ENCODE data around the gene ALG14. TPM values are rescaled to one million over a fixed set of nuclear protein-coding genes. Genes with fewer than 3 reads are reported as not detected.

ALG14 gene
- total RNA-seq, 1 donor from 2014 or later, result 2.6 TPM

- intact Hi-C loops (cut with micrococcal nuclease), result no loop called here
- no peaks in the 10 kb centered on the region for H3K4me1 ChIP-seq
- H3K36me3 ChIP-seq, result no peaks in the 10 kb centered on the region
- DNase-seq, result no peak
- H3K4me3 ChIP-seq, result no peak overlapping the region
- H3K27me3 ChIP-seq (ENCODE audit: low read depth), result no peaks in the 10 kb centered on the region
- no peak for TF ChIP-seq CTCF (IDR thresholded peaks at IDR 0.05; ENCODE audit: borderline replicate concordance)
- no peak overlapping the region for H3K27ac ChIP-seq (replicated peaks)
- no peaks in the 10 kb centered on the region for H3K9me3 ChIP-seq (replicated peaks)
Observed at GRCh38 chr1:95108792-95109191, 36.0 kb upstream of the ALG14 start.

GRCh38 chr1:95098196-95098595 is 25.4 kb upstream of the ALG14 start:
- DNase-seq, result no peak
- Histone ChIP-seq H3K27me3 (ENCODE audit: low read depth) (peaks cover 11% of the 10 kb centered on the region), H3K36me3 (no peaks in the 10 kb centered on the region), H3K4me3 (no peak overlapping the region), H3K4me1 (no peaks in the 10 kb centered on the region), H3K27ac (replicated peaks) (no peak overlapping the region), H3K9me3 (replicated peaks) (no peaks in the 10 kb centered on the region)
- intact Hi-C loops (cut with micrococcal nuclease), result no loop called here
- TF ChIP-seq CTCF (IDR thresholded peaks at IDR 0.05; ENCODE audit: borderline replicate concordance), result no peak

GRCh38 chr1:95097426-95097825 is 24.7 kb upstream of the ALG14 start:
- Histone ChIP-seq H3K36me3 (no peaks in the 10 kb centered on the region), H3K4me3 (no peak overlapping the region), H3K9me3 (replicated peaks) (no peaks in the 10 kb centered on the region), H3K4me1 (no peaks in the 10 kb centered on the region), H3K27me3 (ENCODE audit: low read depth) (peaks cover 6% of the 10 kb centered on the region), H3K27ac (replicated peaks) (no peak overlapping the region)
- DNase-seq, result no peak
- no peak for TF ChIP-seq CTCF (IDR thresholded peaks at IDR 0.05; ENCODE audit: borderline replicate concordance)
- intact Hi-C loops (cut with micrococcal nuclease), result no loop called here

- H3K27me3 ChIP-seq (ENCODE audit: low read depth), result no peaks in the 10 kb centered on the region
- H3K27ac ChIP-seq (replicated peaks), result no peak overlapping the region
- H3K4me3 ChIP-seq, result no peak overlapping the region
- H3K9me3 ChIP-seq (replicated peaks), result no peaks in the 10 kb centered on the region
- no peaks in the 10 kb centered on the region for H3K4me1 ChIP-seq
- no peaks in the 10 kb centered on the region for H3K36me3 ChIP-seq
- DNase-seq, result no peak
- TF ChIP-seq CTCF (IDR thresholded peaks at IDR 0.05; ENCODE audit: borderline replicate concordance), result no peak
- intact Hi-C loops (cut with micrococcal nuclease), result no loop called here
Observed at GRCh38 chr1:95096218-95096841, 23.6 kb upstream of the ALG14 start.

GRCh38 chr1:95095833-95096217 is 23.1 kb upstream of the ALG14 start:
- Histone ChIP-seq H3K4me3 (no peak overlapping the region), H3K4me1 (no peaks in the 10 kb centered on the region), H3K9me3 (replicated peaks) (no peaks in the 10 kb centered on the region), H3K27me3 (ENCODE audit: low read depth) (no peaks in the 10 kb centered on the region), H3K36me3 (no peaks in the 10 kb centered on the region), H3K27ac (replicated peaks) (no peak overlapping the region)
- intact Hi-C loops (cut with micrococcal nuclease), result no loop called here
- no peak for TF ChIP-seq CTCF (IDR thresholded peaks at IDR 0.05; ENCODE audit: borderline replicate concordance)
- no peak for DNase-seq
